NCI-H187 treated with DMSO at 0.1 percent for 48 hours (cell line): ENCODE results near the gene EML3.
"Not testable (repeated sequence)": the region's sequence is repeated elsewhere in the genome, so short reads cannot be mapped to it uniquely, and the experiment has no call there.

ENCODE experiments used
- DNase-seq: peaks from one replicate; lab custom pipeline; 2025; lab: John Stamatoyannopoulos, UW

EML3 gene, protein sequence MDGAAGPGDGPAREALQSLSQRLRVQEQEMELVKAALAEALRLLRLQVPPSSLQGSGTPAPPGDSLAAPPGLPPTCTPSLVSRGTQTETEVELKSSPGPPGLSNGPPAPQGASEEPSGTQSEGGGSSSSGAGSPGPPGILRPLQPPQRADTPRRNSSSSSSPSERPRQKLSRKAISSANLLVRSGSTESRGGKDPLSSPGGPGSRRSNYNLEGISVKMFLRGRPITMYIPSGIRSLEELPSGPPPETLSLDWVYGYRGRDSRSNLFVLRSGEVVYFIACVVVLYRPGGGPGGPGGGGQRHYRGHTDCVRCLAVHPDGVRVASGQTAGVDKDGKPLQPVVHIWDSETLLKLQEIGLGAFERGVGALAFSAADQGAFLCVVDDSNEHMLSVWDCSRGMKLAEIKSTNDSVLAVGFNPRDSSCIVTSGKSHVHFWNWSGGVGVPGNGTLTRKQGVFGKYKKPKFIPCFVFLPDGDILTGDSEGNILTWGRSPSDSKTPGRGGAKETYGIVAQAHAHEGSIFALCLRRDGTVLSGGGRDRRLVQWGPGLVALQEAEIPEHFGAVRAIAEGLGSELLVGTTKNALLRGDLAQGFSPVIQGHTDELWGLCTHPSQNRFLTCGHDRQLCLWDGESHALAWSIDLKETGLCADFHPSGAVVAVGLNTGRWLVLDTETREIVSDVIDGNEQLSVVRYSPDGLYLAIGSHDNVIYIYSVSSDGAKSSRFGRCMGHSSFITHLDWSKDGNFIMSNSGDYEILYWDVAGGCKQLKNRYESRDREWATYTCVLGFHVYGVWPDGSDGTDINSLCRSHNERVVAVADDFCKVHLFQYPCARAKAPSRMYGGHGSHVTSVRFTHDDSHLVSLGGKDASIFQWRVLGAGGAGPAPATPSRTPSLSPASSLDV

DNA sequence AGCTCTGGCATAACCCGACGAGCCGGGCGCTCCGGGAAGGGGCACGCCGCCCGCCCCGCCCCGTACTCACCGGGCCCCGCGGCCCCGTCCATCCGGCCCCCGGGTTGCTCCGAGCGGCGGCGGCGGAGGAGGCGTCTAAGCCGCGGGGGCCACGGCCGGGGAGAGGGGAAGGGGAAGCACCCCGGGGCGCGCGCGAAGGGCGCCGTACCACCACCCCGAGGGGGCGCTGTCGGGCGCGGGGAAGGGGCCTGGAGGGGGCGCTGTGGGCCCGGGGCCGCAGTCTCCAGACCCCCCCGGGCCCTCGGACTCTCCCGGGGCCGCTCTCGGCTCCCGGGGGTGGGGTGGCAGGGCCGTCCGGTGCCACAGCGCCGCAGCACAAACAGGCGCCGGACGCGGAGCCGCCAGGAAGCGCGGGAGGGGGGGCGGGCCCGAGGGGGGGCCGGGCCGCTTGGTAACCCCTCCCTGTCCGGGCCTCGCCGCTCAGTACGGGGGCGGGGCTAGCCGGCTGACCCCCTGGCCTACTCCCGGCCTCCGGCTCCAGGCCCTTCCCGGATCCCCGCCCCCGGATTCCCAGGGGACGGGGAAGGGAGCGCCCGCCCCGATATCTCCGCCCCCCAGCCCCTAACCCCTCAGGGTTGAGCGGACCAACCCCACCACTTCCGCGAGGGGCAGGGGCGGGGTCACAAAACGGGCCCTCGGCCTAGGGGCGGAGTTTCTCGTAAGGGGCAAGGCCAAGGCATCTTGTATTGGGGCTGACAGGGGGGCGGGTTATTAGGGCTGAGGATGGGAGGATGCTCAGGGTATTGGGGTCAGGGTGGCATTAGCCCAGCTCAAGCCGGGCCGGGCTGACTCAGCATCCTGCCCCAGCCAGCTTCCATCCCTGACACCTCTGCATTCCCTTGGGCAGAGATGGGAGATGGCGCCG lies at the start of gene EML3, which contains the start of gene ROM1:
Gene EML3, minus strand, starts transcription at position 410 of the 925 bp plus-strand sequence. Its CDS starts 318 bp downstream, at position 92.
Gene ROM1, plus strand, starts transcription at position 892 of the 925 bp plus-strand sequence. Its CDS starts 25 bp downstream, at position 917.
- no peak for DNase-seq

DNA sequence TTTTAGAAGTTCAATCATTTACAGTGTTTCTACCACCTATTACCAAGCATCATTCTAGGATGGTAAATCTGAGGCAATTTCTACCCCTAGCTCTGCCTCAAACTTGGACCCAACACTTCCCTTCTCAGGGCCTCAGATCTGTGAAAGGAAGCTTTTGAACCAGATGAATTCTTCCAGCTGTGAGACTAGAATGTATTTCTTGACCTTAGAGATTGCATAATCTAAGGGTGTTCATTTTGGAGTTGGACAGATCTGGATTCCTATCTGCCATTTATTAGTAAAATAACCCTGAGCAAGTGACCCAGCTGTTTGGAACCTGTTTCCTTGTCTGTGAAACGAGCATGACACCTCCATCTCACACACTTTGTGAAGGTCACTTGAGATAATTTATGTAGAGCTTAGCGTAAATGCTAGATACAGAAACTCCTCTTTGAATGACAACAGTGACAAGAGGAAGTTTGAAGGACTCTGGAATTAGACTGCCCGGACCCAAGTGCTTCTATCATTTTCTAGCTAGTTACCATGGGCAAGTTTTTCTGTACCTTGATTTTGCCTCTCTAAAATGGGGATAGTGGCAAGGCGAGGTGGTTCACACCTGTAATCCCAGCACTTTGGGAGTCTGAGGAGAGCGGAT lies 44.3 kb upstream of the EML3 start:
- no peak for DNase-seq

DNA sequence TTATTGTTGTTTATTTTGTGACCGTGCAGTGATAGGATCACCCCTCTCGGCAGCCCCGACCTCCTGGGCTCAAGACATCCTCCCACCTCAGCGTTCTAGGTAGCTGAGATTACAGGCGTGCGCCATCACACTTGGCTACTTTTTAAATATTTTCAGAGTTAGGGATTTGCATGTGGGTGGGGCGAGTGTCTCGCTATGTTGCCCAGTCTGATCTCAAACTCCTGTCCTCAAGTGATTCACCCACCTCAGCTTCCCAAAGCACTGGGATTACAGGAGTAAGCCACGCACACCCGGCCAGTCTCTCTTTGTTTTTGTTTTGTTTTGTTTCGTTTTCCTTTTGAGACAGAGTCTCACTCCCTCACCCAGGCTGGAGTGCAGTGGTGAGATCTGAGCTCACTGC lies 41.7 kb upstream of the EML3 start:
- no peak for DNase-seq

DNA sequence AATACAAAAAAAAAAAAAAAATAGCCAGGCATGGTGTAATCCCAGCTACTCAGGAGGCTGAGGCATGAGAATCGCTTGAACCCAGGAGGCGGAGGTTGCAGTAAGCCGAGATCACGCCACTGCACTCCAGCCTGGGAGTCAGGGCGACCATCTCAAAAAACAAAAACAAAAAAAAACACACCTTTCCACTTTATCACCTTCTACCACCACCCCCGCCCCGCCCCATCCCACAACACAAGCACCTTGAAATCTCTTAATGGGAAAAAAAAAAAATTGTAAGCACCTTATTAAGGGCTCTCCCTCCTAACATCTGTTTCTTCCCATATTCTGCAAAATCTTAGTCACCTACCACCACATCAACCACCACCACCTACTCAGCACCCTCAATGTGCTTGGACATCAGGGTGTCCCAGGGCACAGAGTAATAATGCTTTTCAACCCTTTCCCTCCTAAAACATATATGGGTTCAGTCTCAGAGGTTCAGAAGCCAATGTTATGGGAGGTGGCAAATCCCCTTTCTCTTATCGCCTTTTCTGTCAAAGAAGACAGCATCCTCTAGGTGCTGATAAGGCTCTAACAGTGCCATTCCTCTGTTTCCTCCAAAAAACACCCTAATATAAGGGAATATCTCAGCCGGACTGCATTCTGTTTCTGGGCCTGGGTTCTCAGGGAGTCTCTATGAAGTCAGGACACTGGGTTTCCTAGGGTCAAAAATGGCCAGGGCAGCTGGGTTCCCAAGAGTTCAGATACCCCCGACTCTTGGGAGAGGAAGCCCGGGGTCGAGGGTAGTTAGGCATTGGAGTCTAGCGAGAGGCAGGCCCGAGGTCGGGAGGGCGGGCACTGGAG lies 39.8 kb upstream of the EML3 start:
- DNase-seq, result no peak

DNA sequence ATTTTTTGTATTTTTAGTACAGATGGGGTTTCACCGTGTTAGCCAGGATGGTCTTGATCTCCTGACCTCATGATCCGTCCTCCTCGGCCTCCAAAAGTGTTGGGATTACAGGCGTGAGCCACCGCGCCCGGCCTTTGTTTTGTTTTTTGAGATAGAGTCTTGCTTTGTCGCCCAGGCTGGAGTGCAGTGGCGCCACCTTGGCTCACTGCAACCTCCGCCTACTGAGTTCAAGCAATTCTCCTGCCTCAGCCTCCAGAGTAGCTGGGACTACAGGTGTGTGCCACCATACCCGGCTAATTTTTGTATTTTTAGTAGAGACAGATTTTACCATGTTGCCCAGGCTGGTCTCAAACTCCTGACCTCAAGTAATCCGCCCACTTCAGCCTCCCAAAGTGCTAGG lies 37.7 kb upstream of the EML3 start:
- not testable (repeated sequence) for DNase-seq

DNA sequence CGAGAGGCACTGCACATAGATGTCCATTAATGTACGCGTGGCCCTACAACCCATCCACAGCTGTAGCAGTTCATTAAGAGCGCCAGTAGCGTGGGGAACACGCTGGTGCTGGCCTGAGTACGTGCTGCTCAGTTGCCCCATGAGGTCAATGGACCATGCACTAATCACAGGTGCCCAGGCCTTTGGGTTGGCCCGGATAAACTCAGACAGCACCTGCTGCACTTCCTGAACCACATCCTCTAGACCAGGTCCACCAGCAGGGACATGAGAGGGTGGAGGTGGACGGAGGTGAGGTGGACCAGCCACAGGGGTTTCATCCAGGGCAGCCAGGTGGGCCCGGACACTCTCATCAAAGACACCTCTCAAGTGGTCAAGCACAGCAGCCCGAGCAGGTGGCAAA lies 36.9 kb upstream of the EML3 start:
- DNase-seq, result no peak

DNA sequence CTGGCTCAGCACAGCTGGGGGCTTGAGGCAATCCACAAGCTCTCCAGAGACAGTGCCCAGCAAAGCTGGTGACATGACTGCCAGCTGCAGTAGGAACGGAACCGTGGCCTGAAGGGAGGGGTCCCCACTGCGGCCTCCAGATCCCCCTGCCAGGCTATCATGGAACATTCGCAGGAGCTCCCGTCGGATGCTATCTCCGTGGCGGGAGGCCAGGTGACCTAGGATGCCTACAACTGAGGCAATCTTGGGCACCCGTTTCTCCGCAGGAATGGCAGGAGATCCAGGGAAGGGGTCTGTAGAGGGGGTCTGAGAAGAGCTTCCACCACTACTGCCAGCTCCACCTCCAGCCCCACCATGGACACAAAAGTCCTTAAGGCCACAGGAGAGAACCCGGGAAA lies 36.4 kb upstream of the EML3 start:
- DNase-seq, result no peak

DNA sequence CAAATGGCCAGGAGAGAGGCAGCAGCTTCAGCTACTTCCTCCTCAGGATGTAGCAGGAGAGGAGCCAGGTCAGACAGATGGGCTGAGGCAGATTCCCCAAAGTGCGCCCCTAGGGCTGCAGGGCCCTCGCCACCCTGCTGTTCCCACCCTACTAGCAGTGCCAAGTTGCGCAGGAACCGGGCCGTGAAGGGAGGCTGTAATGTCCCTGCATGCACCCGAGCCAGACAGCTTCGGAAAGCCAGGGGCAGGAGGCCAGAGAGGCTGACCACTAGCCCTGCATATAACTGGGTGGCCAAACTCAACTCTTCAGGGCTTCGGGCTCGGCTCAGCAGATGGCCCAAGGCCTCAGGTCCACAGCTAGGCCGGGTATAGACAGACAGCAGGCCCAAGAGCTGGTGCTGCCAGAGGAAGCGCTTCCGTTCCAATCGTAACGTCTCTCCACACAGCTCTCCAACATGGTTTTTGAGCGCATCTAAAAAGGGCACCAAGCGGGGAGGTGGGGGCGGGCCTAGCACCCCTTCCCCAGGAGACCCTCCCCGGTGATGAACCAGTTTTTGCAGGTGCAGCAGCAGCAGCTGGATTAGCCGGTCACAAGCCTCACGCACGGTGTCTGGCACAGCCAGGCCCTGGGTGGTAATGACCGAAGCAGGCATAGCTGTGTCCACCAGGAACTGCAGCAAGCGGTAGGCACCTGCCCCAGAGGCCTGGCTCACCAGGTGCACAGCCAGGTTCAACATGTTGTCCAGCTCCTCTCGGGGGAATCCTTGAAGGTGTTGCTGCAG lies 35.8 kb upstream of the EML3 start:
- no peak for DNase-seq

DNA sequence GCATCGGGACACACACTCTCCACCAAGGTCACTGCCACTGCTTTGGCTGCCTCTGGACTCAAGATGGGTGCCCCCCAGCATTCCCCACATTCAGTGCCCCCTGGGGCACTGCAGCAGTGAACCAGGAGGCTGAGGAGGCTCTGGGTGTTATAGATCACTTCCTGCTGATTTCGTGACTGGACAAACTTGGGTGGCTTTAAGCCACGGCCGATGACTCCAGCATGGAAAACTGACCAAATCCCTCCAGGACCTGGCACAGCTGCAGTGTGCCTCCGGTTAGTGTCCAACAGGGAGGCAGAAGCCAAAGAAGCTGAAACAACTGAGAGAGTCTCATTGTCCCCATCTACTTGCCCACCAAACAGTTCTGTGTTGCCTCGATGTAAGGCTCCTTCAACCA lies 35.0 kb upstream of the EML3 start:
- no peak for DNase-seq

DNA sequence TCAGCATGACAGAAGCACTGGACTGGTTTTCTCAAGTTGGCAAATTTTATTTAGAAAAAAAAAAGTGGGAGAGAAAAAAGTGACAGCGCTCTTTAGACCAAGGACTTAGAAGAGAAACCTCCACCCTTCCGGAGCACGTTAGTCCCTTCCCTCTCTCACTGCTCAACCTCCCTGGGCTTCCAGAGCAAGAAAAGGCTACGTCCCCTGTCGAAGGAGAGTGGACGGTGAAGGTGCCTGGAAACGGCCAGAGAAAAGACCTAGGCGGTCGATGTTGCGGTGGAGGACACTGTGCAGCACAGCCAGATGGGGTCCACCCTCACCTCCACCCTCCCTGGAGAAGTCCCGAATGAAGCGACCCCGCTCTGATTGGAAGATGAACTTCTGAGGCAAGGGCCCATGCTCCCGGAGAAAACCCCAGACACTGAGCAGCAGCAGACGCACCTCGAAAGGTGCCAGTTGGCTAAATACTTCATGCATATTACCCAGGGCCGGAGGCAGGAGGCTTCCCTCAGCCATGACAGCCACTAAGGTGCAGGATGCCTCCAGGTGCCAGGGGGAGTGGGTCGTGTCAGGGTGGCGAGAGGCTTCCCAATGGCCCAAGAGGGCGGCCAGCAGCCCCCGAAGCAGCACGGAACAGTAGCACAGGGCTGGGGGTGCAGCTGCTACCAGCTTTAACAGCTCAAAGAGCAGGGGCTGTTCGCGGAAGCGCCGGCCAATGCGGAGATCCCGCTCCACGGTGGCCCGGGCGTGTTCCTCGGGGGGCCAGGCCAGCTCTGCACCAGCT lies 34.4 kb upstream of the EML3 start:
- no peak for DNase-seq

DNA sequence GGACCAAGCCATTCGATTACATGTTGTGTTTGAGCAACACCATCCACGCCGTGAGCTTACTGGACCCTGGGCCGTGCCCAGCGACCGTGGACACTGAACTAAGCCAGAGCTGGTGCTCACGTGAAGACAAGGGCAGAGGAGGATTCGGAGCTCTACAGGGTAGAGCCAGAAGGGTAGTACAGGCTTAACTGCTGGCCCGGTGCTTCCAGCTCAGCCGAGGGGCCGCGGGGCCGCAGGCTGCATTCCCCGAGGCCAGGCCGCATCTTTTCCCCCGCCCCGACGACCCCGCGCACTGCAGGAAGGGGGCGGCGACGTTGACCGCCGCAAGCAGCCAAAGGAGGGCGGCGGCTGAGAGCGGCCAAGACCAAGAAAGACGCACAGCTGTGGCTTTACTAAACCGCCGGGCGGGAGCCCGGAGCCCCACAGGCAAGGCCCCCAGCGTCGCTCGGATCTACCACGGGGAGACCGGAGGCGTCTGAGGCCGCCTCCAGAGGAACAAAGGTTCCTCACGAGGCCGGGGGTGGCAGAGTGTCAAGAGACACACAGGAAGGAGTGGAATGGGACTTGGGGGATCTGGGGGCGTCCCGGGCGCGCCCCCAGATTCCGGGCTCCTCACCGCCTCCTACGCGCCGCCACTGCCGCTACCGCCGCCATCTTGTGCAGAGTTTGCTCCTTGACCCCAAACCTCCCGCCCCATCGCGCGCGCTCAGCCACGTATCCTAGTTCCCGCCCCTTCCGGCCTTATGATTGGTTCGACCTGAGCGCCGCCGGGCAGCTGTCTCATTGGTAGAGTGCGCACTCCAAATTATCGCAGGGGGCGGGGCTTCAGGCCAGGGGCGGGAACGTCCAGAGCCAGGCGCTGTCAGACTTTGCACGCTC lies 33.6 kb upstream of the EML3 start, which contains the start of gene GANAB:
Gene GANAB, minus strand, starts transcription at position 668 of the 879 bp plus-strand sequence. Its CDS starts 14 bp downstream, at position 654.
- DNase-seq, result peak; percentile 82

DNA sequence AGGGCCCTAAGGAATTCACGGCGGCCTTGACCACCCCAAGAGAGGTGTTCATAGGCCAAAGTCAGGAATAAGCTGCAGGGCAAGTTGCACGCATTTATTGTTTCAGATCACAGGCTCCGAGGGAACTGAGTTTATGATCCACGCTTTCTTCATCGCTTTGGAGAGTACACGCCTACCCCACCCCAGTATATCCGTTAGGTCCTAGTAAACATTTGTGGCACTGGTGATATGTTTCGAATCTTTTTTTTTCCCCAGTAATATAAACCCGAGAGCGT lies 33.0 kb upstream of the EML3 start:
- no peak for DNase-seq

DNA sequence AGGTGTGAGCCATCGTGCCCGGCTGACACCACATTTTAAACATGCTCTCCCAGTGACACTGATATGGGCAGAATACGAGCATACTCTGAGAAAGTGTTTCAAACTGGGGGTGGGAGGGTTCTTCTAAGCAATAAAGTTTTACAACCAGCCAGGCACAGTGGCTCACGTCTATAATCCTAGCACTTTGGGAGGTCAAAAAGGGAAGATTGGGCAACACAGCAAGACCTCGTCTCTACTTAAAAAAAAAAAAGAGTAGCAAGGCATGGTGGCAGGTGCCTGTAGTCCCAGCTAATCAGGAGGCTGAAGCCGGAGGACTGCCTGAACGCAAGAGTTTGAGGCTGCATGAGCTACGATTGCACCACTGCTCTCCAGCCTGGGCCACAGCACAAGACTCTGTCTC lies 31.6 kb upstream of the EML3 start:
- DNase-seq, result no peak

DNA sequence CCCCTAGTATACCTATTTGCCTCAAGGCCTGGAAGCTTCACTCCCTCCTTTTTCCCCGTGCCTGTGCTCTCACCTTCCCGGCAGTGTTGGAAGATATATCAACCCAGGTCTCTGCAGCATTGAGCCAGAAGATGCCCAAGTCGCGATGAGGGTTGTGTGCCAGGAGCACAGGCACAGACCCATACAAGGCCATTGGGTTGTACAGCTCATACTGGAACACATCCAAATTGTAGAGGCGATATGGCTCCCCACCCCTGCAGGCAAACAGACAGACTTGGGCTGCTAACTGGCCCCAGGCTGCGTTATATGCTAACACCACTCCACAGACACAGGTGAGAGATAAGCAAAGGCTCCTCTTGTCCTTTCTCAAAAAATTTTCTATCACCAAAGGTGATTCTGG lies 19.9 kb upstream of the EML3 start:
- DNase-seq, result no peak

DNA sequence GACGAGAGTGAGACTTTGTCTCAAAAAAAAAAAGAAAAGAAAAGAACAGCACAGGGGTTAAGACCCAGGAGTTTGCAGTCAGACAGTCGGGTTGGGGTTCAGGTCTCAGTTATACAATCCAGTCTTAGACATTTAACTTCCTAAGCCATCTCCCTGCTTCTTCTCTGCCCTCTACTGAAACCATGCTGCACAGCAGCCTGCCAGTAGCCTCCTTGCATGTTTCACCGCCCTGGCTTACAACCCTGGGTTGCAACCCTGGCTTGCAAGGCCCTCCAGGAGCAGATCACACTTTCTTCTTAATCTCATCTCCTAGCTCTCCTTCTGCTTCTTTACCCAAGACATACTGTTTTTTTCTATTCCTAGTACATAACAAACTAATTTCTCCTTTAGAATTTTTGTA lies 15.1 kb upstream of the EML3 start:
- no peak for DNase-seq

DNA sequence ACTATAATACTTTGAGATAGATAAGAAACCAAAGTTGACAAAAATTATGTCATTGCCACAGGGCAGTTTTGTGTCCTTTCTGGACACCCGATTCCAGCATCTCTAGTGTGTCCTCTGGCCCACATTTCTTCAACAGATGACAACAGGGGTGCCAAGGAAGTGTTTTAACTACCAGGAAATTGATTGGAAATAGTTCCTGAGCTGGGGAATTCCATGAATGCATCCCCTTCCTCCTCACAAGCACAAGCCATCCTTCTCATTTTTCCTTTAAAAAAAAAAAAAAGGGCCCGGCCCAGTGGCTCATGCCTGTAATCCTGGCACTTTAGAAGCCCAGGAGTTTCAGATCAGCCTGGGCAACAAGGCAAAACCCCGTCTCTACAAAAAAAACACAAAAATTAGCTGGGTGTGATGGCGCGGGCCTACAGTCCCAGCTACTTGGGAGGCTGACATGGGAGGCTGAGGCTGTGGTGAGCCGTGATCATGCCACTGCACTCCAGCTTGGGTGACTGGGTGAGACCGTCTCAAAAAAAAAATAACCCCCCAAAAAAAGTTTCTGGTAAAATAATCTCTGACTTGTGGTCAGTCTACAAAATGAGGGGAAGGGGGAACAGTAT lies 10.0 kb upstream of the EML3 start:
- no peak for DNase-seq
